Skeletal muscle satellite cell (primary cell): ENCODE data around the gene LRRC55.

Source experiments
- H3K27me3 ChIP-seq: 2 replicates; pipeline ENCODE4 v1.7.0; 2013; ENCODE audit warnings: low read length; ENCODE audit not compliant: control insufficient read depth, insufficient read depth
- H3K36me3 ChIP-seq: 2 replicates; pipeline ENCODE4 v1.7.0; 2013; ENCODE audit warnings: mild to moderate bottlenecking, control low read depth, low read length; ENCODE audit not compliant: insufficient read depth
- H3K4me1 ChIP-seq: 2 replicates; pipeline ENCODE4 v1.7.0; 2013; ENCODE audit warnings: low read length; ENCODE audit not compliant: control insufficient read depth, insufficient read depth
- H3K4me2 ChIP-seq: 2 replicates; pipeline ENCODE4 v1.7.0; 2013; ENCODE audit warnings: mild to moderate bottlenecking, low read length
- H3K4me3 ChIP-seq: 2 replicates; pipeline ENCODE4 v1.7.0; 2013; ENCODE audit warnings: low read length
- H3K9ac ChIP-seq: 2 replicates; pipeline ENCODE4 v1.7.0; 2013; ENCODE audit warnings: mild to moderate bottlenecking, low read depth, low read length, moderate library complexity
- H3K9me3 ChIP-seq: replicated peaks from 2 replicates; pipeline ENCODE4 v1.7.0; 2013; ENCODE audit warnings: mild to moderate bottlenecking, control low read depth, low read length

LRRC55 gene

GRCh38 chr11:57203882-57204480, 22.2 kb downstream of the LRRC55 start:
- Histone ChIP-seq H3K4me3 (no peak overlapping the region), H3K36me3 (no peaks in the 10 kb centered on the region), H3K9me3 (no peaks in the 10 kb centered on the region), H3K4me2 (no peak overlapping the region), H3K9ac (no peak overlapping the region), H3K27me3 (peaks cover 54% of the 10 kb centered on the region), H3K4me1 (no peaks in the 10 kb centered on the region)

GRCh38 chr11:57205041-57205641, 23.4 kb downstream of the LRRC55 start:
- peaks cover 53% of the 10 kb centered on the region for H3K27me3 ChIP-seq

GRCh38 chr11:57207168-57207567, 25.4 kb downstream of the LRRC55 start:
- H3K4me2 ChIP-seq: no peak overlapping the region
- H3K27me3 ChIP-seq: peaks cover 33% of the 10 kb centered on the region
- H3K9me3 ChIP-seq: no peaks in the 10 kb centered on the region
- no peaks in the 10 kb centered on the region for H3K4me1 ChIP-seq
- no peak overlapping the region for H3K4me3 ChIP-seq
- H3K36me3 ChIP-seq: no peaks in the 10 kb centered on the region
- no peak overlapping the region for H3K9ac ChIP-seq

More at GRCh38 chr11:57205041-57205641, 23.4 kb downstream of the LRRC55 start:
- no peak overlapping the region for H3K9ac ChIP-seq
- H3K4me3 ChIP-seq: no peak overlapping the region
- H3K4me2 ChIP-seq: no peak overlapping the region
- H3K9me3 ChIP-seq: no peaks in the 10 kb centered on the region
- H3K36me3 ChIP-seq: no peaks in the 10 kb centered on the region
- H3K4me1 ChIP-seq: no peaks in the 10 kb centered on the region

- Histone ChIP-seq H3K27me3 (peaks cover 3% of the 10 kb centered on the region), H3K36me3 (no peaks in the 10 kb centered on the region), H3K4me1 (peaks cover 21% of the 10 kb centered on the region), H3K9me3 (no peaks in the 10 kb centered on the region), H3K4me2 (no peak overlapping the region), H3K9ac (no peak overlapping the region), H3K4me3 (no peak overlapping the region)
These were observed 29.0 kb downstream of the LRRC55 start for GRCh38 chr11:57210781-57211180.

GRCh38 chr11:57213342-57214097, 31.8 kb downstream of the LRRC55 start:
- no peak overlapping the region for H3K9ac ChIP-seq
- H3K4me3 ChIP-seq: no peak overlapping the region
- H3K27me3 ChIP-seq: no peaks in the 10 kb centered on the region
- H3K4me2 ChIP-seq: no peak overlapping the region
- peaks cover 26% of the 10 kb centered on the region for H3K4me1 ChIP-seq
- no peaks in the 10 kb centered on the region for H3K36me3 ChIP-seq
- no peaks in the 10 kb centered on the region for H3K9me3 ChIP-seq

GRCh38 chr11:57214098-57214417, 32.3 kb downstream of the LRRC55 start:
- H3K36me3 ChIP-seq: no peaks in the 10 kb centered on the region
- H3K4me1 ChIP-seq: peaks cover 29% of the 10 kb centered on the region
- peak overlapping the region; percentile 36 for H3K4me3 ChIP-seq
- peak overlapping the region; percentile 67 for H3K4me2 ChIP-seq
- no peaks in the 10 kb centered on the region for H3K9me3 ChIP-seq
- no peaks in the 10 kb centered on the region for H3K27me3 ChIP-seq
- no peak overlapping the region for H3K9ac ChIP-seq

- Histone ChIP-seq H3K36me3 (no peaks in the 10 kb centered on the region), H3K4me2 (peak overlapping the region; percentile 67), H3K27me3 (no peaks in the 10 kb centered on the region), H3K9ac (peak overlapping the region; percentile 20), H3K4me3 (peak overlapping the region; percentile 36), H3K9me3 (no peaks in the 10 kb centered on the region), H3K4me1 (peaks cover 29% of the 10 kb centered on the region)
These were observed 32.7 kb downstream of the LRRC55 start for GRCh38 chr11:57214494-57214893.

GRCh38 chr11:57216463-57216862, 34.7 kb downstream of the LRRC55 start:
- no peaks in the 10 kb centered on the region for H3K27me3 ChIP-seq
- no peak overlapping the region for H3K4me3 ChIP-seq
- H3K4me1 ChIP-seq: peaks cover 29% of the 10 kb centered on the region
- H3K36me3 ChIP-seq: no peaks in the 10 kb centered on the region
- no peak overlapping the region for H3K4me2 ChIP-seq
- no peak overlapping the region for H3K9ac ChIP-seq
- H3K9me3 ChIP-seq: no peaks in the 10 kb centered on the region

GRCh38 chr11:57217053-57217452, 35.3 kb downstream of the LRRC55 start:
- Histone ChIP-seq H3K27me3 (no peaks in the 10 kb centered on the region), H3K4me1 (peaks cover 35% of the 10 kb centered on the region), H3K4me2 (no peak overlapping the region), H3K36me3 (no peaks in the 10 kb centered on the region), H3K9ac (no peak overlapping the region), H3K4me3 (no peak overlapping the region), H3K9me3 (no peaks in the 10 kb centered on the region)

- Histone ChIP-seq H3K9ac (no peak overlapping the region), H3K9me3 (no peaks in the 10 kb centered on the region), H3K27me3 (no peaks in the 10 kb centered on the region), H3K36me3 (no peaks in the 10 kb centered on the region), H3K4me3 (no peak overlapping the region), H3K4me2 (no peak overlapping the region), H3K4me1 (peaks cover 34% of the 10 kb centered on the region)
These were observed 37.4 kb downstream of the LRRC55 start for GRCh38 chr11:57219021-57219627.

GRCh38 chr11:57222239-57222638, 40.5 kb downstream of the LRRC55 start:
- Histone ChIP-seq H3K36me3 (no peaks in the 10 kb centered on the region), H3K9ac (no peak overlapping the region), H3K4me3 (no peak overlapping the region), H3K27me3 (no peaks in the 10 kb centered on the region), H3K4me2 (no peak overlapping the region), H3K4me1 (peaks cover 31% of the 10 kb centered on the region), H3K9me3 (no peaks in the 10 kb centered on the region)
